Measurements from ENCODE around the gene GAPVD1.
"Not testable (repeated sequence)": the region's sequence is repeated elsewhere in the genome, so short reads cannot be mapped to it uniquely, and the experiment has no call there.

Gene GAPVD1

GRCh38 chr9:125372441-125373226 lies 111.0 kb downstream of the GAPVD1 start:
- DNase-seq (ENCODE audit: low read depth in 2 of 2), result no peak

DNA sequence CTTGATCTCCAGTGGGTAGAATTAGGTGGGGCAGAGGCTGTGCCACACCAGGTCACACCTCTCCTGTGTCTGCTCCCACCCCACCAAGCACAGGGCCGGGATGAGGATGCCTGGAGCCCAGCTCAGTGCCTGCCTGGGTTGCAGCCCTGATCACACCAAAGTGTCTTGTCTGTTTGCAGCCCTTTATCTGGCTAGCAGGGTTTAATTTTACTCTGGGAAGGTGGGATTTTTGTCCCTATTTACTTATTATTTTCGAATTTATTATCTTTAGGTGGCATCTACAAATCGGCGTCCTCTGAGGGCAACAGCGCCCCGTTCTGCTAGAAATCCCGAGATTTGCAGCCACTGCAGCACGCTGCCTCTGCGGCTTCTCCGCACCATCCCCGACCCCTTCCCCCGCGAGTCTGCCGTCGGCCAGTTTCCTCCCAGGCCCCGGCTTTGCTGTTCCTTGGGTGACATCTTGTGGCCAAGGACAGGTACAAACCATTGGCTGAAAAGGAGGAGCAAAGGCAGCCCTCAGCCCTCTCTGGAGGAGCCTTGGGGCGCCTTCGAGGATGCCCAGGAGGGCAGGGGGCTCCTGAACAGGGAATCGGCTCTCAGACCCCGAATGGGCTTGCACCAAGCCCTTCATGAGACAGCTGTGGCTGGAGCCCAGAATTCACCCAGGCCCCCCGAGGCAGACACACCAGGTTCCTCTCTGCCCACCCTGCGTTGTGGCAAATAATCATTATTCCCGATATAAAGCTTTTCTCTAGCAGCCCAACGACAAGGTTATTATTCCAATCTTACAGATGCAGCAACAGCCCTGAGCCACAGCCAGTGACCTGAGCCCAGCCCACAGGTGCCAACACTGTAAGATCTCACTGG lies 113.0 kb downstream of the GAPVD1 start:
- DNase-seq (ENCODE audit: low read depth in 2 of 2), result peak; percentile 52 to 59

DNA sequence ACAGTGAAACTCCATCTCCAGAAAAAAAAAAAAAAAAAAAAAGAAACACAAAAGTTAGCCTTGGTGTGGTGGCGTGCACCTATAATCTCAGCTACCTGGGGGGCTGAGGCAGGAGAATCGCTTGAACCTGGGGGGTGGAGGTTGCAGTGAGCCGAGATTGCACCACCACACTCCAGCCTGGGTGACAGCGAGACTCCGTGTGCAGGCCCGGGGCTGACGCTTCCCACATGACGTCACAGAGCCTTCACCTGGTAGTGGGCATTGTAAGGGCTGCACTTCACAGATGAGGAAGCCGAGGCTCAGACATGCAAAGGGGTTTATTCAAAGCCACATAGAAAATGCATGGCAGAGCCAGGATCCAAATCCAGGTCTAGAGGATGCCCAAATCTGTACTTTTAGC lies 114.2 kb downstream of the GAPVD1 start:
- no peak for DNase-seq (ENCODE audit: low read depth in 2 of 2)

- no peak for DNase-seq (ENCODE audit: low read depth in 2 of 2)
Measured at GRCh38 chr9:125376261-125377226, 114.9 kb downstream of the GAPVD1 start.

DNA sequence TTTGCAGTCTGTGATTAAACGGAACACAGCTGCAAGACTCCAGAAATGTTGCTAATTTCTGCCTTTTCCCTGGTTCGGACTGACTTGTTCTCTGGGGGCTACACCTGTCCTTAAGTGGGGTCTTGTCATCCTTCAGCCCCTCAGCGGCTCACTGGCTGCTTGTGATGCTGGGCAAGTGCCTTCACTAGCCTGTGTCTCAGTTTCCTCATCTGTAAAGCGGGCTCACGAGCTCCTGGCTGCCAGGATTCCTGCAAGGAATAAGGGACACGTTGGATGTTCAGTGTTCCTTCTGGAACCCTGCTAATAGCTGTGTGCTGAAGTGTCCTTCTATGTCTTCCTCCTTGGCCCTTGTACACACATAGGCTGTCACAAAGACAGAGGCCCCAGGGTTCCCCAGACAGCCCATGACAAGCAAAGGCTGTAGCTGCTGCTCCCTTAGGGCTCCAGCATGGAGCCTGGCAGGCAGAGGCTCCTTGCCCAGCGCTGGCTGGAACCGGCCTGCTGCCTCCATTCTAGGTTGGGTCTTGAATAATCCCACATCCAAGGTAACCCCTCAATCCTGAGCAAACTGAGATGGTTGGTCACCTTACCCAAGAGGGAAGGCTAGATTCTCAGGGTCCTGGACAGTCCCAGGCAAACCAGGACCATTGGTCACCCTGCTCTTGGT lies 116.1 kb downstream of the GAPVD1 start:
- DNase-seq (ENCODE audit: low read depth in 2 of 2), result no peak

DNA sequence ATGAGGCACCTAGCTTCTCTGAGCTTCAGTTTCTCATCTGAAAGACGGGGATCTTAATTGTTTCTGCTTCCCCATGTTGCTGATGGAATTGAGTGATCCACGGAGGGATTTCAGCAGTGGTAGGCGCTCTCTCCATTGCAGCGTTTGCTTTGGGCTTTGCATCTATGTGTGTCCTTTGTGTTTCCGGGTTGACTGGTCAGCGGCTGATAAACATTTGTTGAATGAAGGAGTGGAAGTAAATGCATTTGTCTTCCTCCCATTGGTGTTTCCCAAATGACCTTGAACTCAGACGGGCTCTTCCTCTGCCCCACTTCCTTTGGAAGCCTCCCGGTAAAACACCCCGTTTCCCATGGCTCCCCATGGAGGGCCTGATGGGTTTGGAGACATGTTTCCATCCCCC lies 117.2 kb downstream of the GAPVD1 start:
- no peak for DNase-seq (ENCODE audit: low read depth in 2 of 2)

- no peak for DNase-seq (ENCODE audit: low read depth in 2 of 2)
Measured at GRCh38 chr9:125379208-125379607, 117.6 kb downstream of the GAPVD1 start.

DNA sequence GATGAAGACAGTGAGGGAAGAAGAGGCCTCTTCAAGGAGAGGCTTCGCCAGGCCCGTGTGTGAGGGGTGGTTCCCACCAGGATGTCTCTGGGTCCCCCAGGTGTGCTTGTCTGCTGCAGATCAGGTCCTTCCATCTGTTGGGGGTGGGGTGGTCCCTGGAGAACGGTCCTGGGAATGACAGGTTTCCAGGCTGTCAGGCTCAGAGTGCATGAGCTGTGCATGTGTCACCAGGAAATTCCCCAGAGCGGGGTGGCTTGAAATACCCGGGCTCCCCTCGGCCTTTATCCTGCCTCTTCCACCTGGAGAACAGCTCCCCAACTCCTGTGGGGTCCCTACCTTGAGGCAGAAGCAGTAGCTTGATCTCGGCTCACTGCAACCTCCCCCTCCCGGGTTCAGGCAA lies 118.8 kb downstream of the GAPVD1 start:
- DNase-seq (ENCODE audit: low read depth in 2 of 2), result no peak

GRCh38 chr9:125387861-125388524 lies 126.4 kb downstream of the GAPVD1 start:
- DNase-seq (ENCODE audit: low read depth in 2 of 2), result no peak

DNA sequence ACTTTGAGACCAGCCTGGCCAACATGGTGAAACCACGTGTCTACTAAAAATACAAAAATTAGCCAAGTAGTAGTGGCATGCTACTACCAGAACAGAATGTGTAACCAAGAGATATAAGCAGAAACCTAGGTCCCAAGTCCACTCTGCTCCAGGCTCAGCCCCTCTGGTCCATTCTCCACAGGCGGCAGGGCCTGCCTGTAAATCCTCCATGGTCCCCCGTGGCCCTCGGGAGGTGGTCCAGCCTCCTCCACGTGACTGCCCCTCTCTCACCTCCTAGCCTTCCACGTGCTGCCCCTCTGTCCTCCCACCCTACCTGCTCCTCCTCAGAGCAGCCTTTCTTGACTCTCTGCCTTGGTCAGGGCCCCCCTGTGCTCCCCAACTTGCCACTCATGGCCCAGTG lies 127.4 kb downstream of the GAPVD1 start:
- DNase-seq (ENCODE audit: low read depth in 2 of 2), result no peak

- no peak for DNase-seq (ENCODE audit: low read depth in 2 of 2)
Measured at GRCh38 chr9:125391704-125392103, 130.1 kb downstream of the GAPVD1 start.

GRCh38 chr9:125393426-125393825 lies 131.8 kb downstream of the GAPVD1 start:
- no peak for DNase-seq (ENCODE audit: low read depth in 2 of 2)

DNA sequence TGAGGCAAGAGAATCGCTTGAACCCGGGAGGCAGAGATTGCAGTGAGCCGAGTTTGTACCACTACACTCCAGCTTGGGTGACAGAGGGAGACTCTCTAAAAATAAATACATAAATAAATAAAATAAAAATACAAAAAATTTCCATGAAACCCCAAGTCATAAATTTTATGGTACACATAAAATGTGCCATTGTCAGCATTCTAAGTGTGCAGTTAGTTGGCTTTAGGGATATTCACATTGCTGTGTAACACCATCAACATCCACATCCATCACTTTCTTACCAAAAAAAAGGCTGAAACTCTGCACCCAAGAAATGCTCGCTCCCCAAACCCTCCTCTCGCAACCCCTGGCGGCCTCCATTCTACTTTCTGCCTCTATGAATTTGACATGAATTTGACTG lies 135.2 kb downstream of the GAPVD1 start:
- no peak for DNase-seq (ENCODE audit: low read depth in 2 of 2)

- DNase-seq (ENCODE audit: low read depth in 2 of 2), result no peak
Measured at GRCh38 chr9:125397736-125398135, 136.1 kb downstream of the GAPVD1 start.

GRCh38 chr9:125398243-125398642 lies 136.6 kb downstream of the GAPVD1 start:
- DNase-seq (ENCODE audit: low read depth in 2 of 2), result no peak

- no peak for DNase-seq (ENCODE audit: low read depth in 2 of 2)
Measured at GRCh38 chr9:125399165-125399564, 137.5 kb downstream of the GAPVD1 start.

DNA sequence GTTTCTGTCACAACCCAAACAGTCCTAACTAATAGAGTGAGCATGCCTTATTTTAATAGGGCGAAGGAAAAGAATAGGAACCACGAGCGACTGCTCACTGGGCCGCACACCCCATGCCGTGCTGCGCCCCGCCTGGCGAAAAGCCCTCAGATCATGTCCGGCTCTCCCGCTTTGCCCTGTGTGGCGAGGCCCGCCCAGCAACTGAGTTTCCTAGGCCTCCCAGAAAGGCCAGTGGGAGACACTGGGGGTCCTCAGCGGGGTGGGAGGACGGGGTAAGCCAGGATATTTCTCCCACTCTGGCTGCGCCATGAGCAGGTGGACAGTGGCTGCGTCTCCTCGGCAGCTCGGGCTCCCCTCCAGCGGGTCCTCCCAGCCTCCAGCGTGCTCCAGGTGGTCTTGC lies 138.0 kb downstream of the GAPVD1 start:
- DNase-seq (ENCODE audit: low read depth in 2 of 2), result no peak

DNA sequence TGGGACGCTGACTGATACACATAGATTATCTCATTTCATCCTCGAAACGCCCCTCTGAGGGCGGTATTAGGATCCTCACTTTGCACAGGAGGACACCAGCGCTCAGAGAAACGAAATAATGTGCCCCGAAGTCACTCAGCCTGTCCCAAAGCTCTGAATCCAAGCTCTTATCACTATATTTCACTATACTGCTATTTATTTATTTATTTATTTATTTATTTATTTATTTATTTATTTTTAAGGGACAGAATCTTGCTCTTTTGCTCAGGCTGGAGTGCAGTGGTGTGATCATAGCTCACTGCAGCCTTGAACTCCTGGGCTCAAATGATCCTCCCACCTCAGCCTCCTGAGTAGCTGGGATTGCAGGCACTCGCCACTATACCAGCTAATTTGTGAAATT lies 138.6 kb downstream of the GAPVD1 start:
- DNase-seq (ENCODE audit: low read depth in 2 of 2), result not testable (repeated sequence)

DNA sequence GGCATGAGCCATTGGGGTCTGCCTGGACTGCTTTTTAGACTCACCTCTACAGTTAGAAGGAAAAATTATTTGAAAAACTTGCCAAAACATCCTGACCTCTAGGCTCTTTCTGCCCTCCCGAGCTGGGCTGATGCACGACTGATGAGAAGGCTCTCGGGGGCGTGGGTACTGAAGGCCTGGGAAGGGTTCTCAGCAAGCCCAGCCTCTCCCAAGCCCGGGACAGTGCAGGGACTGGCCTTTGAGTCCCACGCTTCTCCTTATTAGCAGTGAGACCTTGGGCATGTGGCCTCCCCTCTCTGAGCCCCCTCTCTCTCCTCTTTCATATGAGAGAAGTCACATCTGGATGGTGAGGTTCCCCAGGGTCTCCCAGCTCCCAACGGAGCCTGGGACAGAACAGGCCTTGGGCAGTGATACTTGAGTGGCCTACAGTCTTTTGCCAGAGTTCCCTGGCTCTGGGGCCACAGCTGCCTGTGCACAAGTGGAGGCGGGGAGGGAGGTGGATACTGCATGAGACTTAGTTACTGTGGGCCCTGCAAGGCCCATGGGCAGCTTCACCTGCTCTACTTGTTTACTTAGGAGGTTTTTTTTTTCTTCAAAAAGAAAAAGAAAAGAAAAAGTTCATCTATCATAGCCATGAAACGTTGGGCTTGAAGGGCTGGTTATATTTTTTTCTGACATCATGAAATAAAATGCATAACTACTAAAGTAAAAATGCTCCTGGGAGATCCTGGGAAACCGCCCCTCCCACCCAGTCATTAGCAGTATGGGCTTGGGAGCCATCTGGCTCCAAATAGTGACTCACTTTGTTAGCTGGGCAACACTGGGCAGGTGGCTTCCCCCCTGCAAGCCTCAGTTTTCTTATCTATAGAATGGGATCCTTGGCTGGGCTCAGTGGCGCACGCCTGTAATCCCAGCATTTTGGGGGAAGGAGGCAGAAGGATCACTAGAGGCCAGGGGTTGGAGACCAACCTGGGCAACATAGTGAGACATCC lies 139.4 kb downstream of the GAPVD1 start:
- DNase-seq (ENCODE audit: low read depth in 2 of 2), result no peak

GRCh38 chr9:125404733-125405132 lies 143.1 kb downstream of the GAPVD1 start:
- no peak for DNase-seq (ENCODE audit: low read depth in 2 of 2)
